Liver (tissue), 9 donors: ENCODE measurements around the gene NKX1-2. TPM values are rescaled to one million over a fixed set of nuclear protein-coding genes. Genes with fewer than 3 reads are reported as not detected.

Experiments used
- DNase-seq: peaks from one replicate; pipeline ENCODE4 v3.0.0-alpha.2; 2017; ENCODE audit warnings: low spot score
- H3K27ac ChIP-seq, 2 donors: one replicate each; pipeline ENCODE4 v1.7.0; 2013; ENCODE audit warnings: inconsistent platforms in 2 of 2, low read length in 2 of 2, control low read depth in 1 of 2, low read depth in 1 of 2, mild to moderate bottlenecking in 1 of 2
- H3K27me3 ChIP-seq, 4 donors: one replicate each; pipeline versions ENCODE4 v1.6.1 to v1.7.0; 2013; ENCODE audit warnings: low read length in 3 of 4, inconsistent platforms in 1 of 4, mild to moderate bottlenecking in 1 of 4, moderate library complexity in 1 of 4; ENCODE audit not compliant: control insufficient read depth in 4 of 4, insufficient read depth in 4 of 4
- H3K36me3 ChIP-seq, 4 donors: one replicate each; pipeline versions ENCODE4 v1.6.1 to v1.7.0; 2013; ENCODE audit warnings: low read length in 3 of 4, mild to moderate bottlenecking in 3 of 4, low read depth in 1 of 4, moderate library complexity in 1 of 4; ENCODE audit not compliant: control insufficient read depth in 4 of 4, insufficient read depth in 3 of 4
- H3K4me1 ChIP-seq, 4 donors: one replicate each; pipeline versions ENCODE4 v1.6.1 to v1.7.0; 2013; ENCODE audit warnings: low read length in 3 of 4, mild to moderate bottlenecking in 3 of 4, moderate library complexity in 1 of 4; ENCODE audit not compliant: control insufficient read depth in 4 of 4, insufficient read depth in 4 of 4
- H3K4me3 ChIP-seq, 3 donors: one replicate each; pipeline versions ENCODE4 v1.6.1 to v1.7.0; 2013; ENCODE audit warnings: low read length in 3 of 3, control low read depth in 1 of 3, low read depth in 1 of 3, mild to moderate bottlenecking in 1 of 3
- H3K9ac ChIP-seq, 2 donors: one replicate each; pipeline ENCODE4 v1.7.0; 2013; ENCODE audit warnings: low read length in 2 of 2, mild to moderate bottlenecking in 2 of 2, moderate library complexity in 2 of 2, control low read depth in 1 of 2, low read depth in 1 of 2
- H3K9me3 ChIP-seq, 4 donors: one replicate each; pipeline versions ENCODE4 v1.6.1 to v1.7.0; 2013; ENCODE audit warnings: low read length in 3 of 4; ENCODE audit not compliant: control insufficient read depth in 4 of 4
- EGR1 ChIP-seq, 2 donors: IDR thresholded peaks; 2 replicates each; pipeline ENCODE4 v1.6.1; 2016 to 2018; ENCODE audit warnings: antibody characterized with exemption in 2 of 2, low read depth in 2 of 2
- FOXA1 ChIP-seq: IDR thresholded peaks from 2 replicates; pipeline ENCODE4 v1.6.1; 2016; ENCODE audit warnings: antibody characterized with exemption
- FOXA2 ChIP-seq: IDR thresholded peaks from 2 replicates; pipeline ENCODE4 v1.6.1; 2016; ENCODE audit warnings: antibody characterized with exemption
- HNF4A ChIP-seq, 2 donors: conservative IDR thresholded peaks; 2 replicates each; pipeline ENCODE4 v1.6.1; 2016; ENCODE audit warnings: antibody characterized with exemption in 2 of 2, mild to moderate bottlenecking in 2 of 2
- HNF4G ChIP-seq: IDR thresholded peaks from 2 replicates; pipeline ENCODE4 v1.6.1; 2016; ENCODE audit warnings: antibody characterized with exemption
- JUND ChIP-seq, 2 donors: IDR thresholded peaks; 2 replicates each; pipeline ENCODE4 v1.6.1; 2016; ENCODE audit warnings: antibody characterized with exemption in 2 of 2
- NR2F2 ChIP-seq: IDR thresholded peaks from 2 replicates; pipeline ENCODE4 v1.6.1; 2016; ENCODE audit warnings: antibody characterized with exemption
- RAD21 ChIP-seq, 2 donors: IDR thresholded peaks; 2 replicates each; pipeline ENCODE4 v1.6.1; 2016; ENCODE audit warnings: antibody characterized with exemption in 2 of 2, mild to moderate bottlenecking in 2 of 2
- RXRA ChIP-seq, 2 donors: IDR thresholded peaks; 2 replicates each; pipeline ENCODE4 v1.6.1; 2017 to 2018; ENCODE audit warnings: antibody characterized with exemption in 2 of 2, mild to moderate bottlenecking in 1 of 2
- TAF1 ChIP-seq: conservative IDR thresholded peaks from 2 replicates; pipeline ENCODE4 v1.6.1; 2016; ENCODE audit warnings: antibody characterized with exemption, mild to moderate bottlenecking
- YY1 ChIP-seq: IDR thresholded peaks from 2 replicates; pipeline ENCODE4 v1.6.1; 2016; ENCODE audit warnings: antibody characterized with exemption, mild to moderate bottlenecking
- WGBS: extraction: QIAGEN DNeasy Blood & Tissue Kit; methylation state at CpG from one replicate; pipeline ENCODE4 v1.1.7; 2013; 5-methylcytosine and 5-hydroxymethylcytosine counted together
- polyA plus RNA-seq, 2 donors: library from polyadenylated mRNA; stranded (reverse) in 1 of 2; unstranded in 1 of 2; fragments of 200-250 nt in 1 of 2; fragments of >200 nt in 1 of 2; fragmentation: Nextera tagmentation in 1 of 2; extraction: Ambion mirVana in 1 of 2; gene quantifications; one replicate each; pipeline versions ENCODE4 v1.2.1 to v1.2.3, GENCODE V29; 2013 to 2015
- total RNA-seq, 2 donors: library from RNA; depleted of rRNA; stranded (reverse); fragments of >200 nt; gene quantifications; one replicate each; pipeline ENCODE4 v1.2.3, GENCODE V29; 2014
- TF ChIP-seq, protein P1 (sequence below): IDR thresholded peaks from 2 replicates; pipeline ENCODE4 v1.6.1; 2016; ENCODE audit warnings: antibody characterized with exemption
- TF ChIP-seq, protein P2 (sequence below): IDR thresholded peaks from 2 replicates; pipeline ENCODE4 v1.6.1; 2016; ENCODE audit warnings: antibody characterized with exemption
- TF ChIP-seq, protein P3 (sequence below): fragments of 150-350 bp; IDR thresholded peaks from 2 replicates; pipeline ENCODE4 v1.5.1; 2017; ENCODE audit warnings: improper control_type of control experiment, low read depth, low read length; ENCODE audit not compliant: missing input control
- TF ChIP-seq, protein P4 (sequence below): IDR thresholded peaks from 2 replicates; pipeline ENCODE4 v1.6.1; 2016; ENCODE audit warnings: antibody characterized with exemption
- TF ChIP-seq, protein P5 (sequence below): IDR thresholded peaks from 2 replicates; pipeline ENCODE4 v1.6.1; 2016; ENCODE audit warnings: antibody characterized with exemption, mild to moderate bottlenecking
- donor health status: healthy.
- donor health status: healthy.
- donor health status: healthy.
- donor health status: healthy.
- donor health status: healthy.

The NKX1-2 gene
- total and polyA plus RNA-seq, 4 donors: not detected

DNA sequence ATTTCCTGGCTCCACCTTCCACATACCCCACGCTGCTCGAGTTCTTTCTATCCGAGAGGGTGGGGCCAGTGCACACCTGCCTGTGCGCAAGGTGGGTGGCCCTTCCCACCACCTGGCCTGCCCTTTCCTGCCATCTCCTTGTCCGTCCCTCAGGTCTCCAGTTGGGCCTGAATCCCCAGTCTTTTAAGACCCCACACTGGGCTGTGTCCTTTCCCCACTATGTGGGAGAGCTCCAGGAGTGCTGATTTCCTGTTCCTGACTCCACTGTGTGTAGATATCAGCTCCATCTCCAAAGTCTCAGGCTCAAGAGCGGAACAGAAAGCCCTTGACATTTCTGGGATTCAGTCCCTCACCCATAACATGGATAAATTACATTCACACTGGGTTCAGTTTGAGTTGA, 31.9 kb upstream of the NKX1-2 start:
- no peaks in the 10 kb centered on the region for H3K9me3 ChIP-seq
- DNase-seq: no peak

DNA sequence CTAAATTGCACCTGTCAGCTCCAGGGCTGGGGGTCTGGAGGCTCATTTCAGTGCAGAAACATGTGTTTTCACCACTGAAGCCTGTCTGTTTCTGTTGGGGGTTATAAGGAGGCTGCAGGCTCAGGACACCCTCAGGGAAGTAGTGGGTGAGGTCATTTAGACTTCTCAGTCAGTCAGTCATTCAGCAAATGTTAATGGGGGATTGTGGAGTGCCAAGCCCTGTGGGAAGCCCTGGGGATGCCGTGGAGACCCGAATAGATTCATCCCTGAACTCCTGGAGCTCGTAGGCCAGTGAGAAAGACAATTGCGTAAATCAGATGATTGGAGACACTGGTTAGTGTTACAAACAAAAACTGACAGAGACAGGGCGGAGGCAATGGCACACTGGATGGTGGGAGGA, 31.0 kb upstream of the NKX1-2 start:
- H3K27ac ChIP-seq: no peak overlapping the region
- H3K9me3 ChIP-seq: no peaks in the 10 kb centered on the region
- H3K4me3 ChIP-seq: no peak overlapping the region
- H3K4me1 ChIP-seq: peaks cover 6 to 20% (median 11%) of the 10 kb centered on the region in 4 donors
- H3K9ac ChIP-seq: no peak overlapping the region
- no peak for DNase-seq
- H3K36me3 ChIP-seq: no peaks in the 10 kb centered on the region
- TF ChIP-seq RAD21 (IDR thresholded peaks at IDR 0.05): no peak
- TF ChIP-seq, protein P1, sequence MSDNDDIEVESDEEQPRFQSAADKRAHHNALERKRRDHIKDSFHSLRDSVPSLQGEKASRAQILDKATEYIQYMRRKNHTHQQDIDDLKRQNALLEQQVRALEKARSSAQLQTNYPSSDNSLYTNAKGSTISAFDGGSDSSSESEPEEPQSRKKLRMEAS: no peak
- no peak for TF ChIP-seq FOXA1
- TF ChIP-seq YY1: no peak
- TF ChIP-seq EGR1 (IDR thresholded peaks at IDR 0.05; ENCODE audit: low read depth in 2 of 2): no peak
- TF ChIP-seq, protein P2, sequence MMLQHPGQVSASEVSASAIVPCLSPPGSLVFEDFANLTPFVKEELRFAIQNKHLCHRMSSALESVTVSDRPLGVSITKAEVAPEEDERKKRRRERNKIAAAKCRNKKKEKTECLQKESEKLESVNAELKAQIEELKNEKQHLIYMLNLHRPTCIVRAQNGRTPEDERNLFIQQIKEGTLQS: no peak
- TF ChIP-seq, protein P3, sequence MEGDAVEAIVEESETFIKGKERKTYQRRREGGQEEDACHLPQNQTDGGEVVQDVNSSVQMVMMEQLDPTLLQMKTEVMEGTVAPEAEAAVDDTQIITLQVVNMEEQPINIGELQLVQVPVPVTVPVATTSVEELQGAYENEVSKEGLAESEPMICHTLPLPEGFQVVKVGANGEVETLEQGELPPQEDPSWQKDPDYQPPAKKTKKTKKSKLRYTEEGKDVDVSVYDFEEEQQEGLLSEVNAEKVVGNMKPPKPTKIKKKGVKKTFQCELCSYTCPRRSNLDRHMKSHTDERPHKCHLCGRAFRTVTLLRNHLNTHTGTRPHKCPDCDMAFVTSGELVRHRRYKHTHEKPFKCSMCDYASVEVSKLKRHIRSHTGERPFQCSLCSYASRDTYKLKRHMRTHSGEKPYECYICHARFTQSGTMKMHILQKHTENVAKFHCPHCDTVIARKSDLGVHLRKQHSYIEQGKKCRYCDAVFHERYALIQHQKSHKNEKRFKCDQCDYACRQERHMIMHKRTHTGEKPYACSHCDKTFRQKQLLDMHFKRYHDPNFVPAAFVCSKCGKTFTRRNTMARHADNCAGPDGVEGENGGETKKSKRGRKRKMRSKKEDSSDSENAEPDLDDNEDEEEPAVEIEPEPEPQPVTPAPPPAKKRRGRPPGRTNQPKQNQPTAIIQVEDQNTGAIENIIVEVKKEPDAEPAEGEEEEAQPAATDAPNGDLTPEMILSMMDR: no peak
- TF ChIP-seq RXRA (IDR thresholded peaks at IDR 0.05): no peak
- H3K27me3 ChIP-seq: no peaks in the 10 kb centered on the region
- WGBS: 89% methylated on average over 5 of the region's 5 CpGs

More for the DNA sequence above, 31.9 kb upstream of the NKX1-2 start:
- 93% methylated on average over 6 of the region's 6 CpGs for WGBS
- Histone ChIP-seq H3K4me3 (no peak overlapping the region), H3K27me3 (no peaks in the 10 kb centered on the region), H3K9ac (no peak overlapping the region), H3K36me3 (no peaks in the 10 kb centered on the region), H3K4me1 (peaks cover 3 to 12% (median 7%) of the 10 kb centered on the region in 4 donors), H3K27ac (no peak overlapping the region)
- TF ChIP-seq FOXA2 (no peak), RAD21 (IDR thresholded peaks at IDR 0.05) (no peak), JUND (IDR thresholded peaks at IDR 0.05) (no peak), HNF4A (conservative IDR thresholded peaks at IDR 0.05) (no peak), NR2F2 (no peak), EGR1 (IDR thresholded peaks at IDR 0.05; ENCODE audit: low read depth in 2 of 2) (no peak), FOXA1 (no peak), TAF1 (no peak), HNF4G (no peak)
- TF ChIP-seq, protein P2: no peak
- TF ChIP-seq, protein P4, sequence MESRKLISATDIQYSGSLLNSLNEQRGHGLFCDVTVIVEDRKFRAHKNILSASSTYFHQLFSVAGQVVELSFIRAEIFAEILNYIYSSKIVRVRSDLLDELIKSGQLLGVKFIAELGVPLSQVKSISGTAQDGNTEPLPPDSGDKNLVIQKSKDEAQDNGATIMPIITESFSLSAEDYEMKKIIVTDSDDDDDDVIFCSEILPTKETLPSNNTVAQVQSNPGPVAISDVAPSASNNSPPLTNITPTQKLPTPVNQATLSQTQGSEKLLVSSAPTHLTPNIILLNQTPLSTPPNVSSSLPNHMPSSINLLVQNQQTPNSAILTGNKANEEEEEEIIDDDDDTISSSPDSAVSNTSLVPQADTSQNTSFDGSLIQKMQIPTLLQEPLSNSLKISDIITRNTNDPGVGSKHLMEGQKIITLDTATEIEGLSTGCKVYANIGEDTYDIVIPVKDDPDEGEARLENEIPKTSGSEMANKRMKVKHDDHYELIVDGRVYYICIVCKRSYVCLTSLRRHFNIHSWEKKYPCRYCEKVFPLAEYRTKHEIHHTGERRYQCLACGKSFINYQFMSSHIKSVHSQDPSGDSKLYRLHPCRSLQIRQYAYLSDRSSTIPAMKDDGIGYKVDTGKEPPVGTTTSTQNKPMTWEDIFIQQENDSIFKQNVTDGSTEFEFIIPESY: no peak
- TF ChIP-seq, protein P3: no peak
- TF ChIP-seq, protein P1: no peak
- TF ChIP-seq, protein P5, sequence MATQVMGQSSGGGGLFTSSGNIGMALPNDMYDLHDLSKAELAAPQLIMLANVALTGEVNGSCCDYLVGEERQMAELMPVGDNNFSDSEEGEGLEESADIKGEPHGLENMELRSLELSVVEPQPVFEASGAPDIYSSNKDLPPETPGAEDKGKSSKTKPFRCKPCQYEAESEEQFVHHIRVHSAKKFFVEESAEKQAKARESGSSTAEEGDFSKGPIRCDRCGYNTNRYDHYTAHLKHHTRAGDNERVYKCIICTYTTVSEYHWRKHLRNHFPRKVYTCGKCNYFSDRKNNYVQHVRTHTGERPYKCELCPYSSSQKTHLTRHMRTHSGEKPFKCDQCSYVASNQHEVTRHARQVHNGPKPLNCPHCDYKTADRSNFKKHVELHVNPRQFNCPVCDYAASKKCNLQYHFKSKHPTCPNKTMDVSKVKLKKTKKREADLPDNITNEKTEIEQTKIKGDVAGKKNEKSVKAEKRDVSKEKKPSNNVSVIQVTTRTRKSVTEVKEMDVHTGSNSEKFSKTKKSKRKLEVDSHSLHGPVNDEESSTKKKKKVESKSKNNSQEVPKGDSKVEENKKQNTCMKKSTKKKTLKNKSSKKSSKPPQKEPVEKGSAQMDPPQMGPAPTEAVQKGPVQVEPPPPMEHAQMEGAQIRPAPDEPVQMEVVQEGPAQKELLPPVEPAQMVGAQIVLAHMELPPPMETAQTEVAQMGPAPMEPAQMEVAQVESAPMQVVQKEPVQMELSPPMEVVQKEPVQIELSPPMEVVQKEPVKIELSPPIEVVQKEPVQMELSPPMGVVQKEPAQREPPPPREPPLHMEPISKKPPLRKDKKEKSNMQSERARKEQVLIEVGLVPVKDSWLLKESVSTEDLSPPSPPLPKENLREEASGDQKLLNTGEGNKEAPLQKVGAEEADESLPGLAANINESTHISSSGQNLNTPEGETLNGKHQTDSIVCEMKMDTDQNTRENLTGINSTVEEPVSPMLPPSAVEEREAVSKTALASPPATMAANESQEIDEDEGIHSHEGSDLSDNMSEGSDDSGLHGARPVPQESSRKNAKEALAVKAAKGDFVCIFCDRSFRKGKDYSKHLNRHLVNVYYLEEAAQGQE: no peak
